AG08396 (cell line): ENCODE measurements around the gene MPHOSPH8.

Experiments used
- DNase-seq: peaks from one replicate; pipeline ENCODE4 v3.0.0; 2012; ENCODE audit warnings: low spot score, mixed read lengths

The MPHOSPH8 gene

GRCh38 chr13:19633479-19634255 is at the start of gene MPHOSPH8:
Gene MPHOSPH8, plus strand, starts transcription at chr13:19633659. Its CDS starts 90 bp downstream, at chr13:19633749.
- peak; percentile 97 for DNase-seq

GRCh38 chr13:19586904-19587634 is 46.4 kb upstream of the MPHOSPH8 start:
- no peak for DNase-seq

DNA sequence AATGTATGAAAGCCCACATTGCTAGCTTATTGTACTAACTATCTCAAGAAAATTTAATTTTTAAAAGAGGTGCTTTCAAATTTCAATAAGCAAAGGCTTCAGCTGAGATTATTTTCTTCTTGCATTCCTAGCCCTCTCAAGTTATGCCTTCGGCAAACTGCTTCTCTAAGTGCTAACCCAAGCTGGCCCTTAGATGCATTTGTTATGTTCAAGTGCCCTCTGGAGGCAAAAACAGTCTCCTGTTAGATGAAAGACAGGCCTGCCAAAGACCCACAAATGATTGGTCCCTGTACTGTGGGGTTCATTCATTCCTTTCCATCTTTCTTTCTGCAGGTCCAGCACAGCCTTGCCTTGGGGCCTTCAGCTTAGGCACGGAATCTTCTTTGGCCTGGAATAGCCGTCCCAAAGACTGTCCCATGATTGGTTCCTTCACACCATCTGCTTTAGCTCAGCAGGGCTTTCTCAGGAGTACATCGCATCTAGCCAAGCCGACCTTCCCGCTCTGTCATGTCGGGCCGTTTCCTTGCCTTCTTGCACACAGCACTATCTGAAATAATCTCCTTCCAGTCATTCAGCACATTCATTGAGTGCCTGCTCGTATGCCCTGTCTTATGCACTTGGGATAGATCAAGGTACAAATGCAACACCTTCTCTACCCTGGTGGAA is 45.7 kb upstream of the MPHOSPH8 start:
- peak; percentile 34 for DNase-seq

GRCh38 chr13:19589312-19589711 is 44.1 kb upstream of the MPHOSPH8 start:
- DNase-seq, result no peak

- DNase-seq, result no peak
These were observed 43.0 kb upstream of the MPHOSPH8 start for GRCh38 chr13:19590423-19590822.

DNA sequence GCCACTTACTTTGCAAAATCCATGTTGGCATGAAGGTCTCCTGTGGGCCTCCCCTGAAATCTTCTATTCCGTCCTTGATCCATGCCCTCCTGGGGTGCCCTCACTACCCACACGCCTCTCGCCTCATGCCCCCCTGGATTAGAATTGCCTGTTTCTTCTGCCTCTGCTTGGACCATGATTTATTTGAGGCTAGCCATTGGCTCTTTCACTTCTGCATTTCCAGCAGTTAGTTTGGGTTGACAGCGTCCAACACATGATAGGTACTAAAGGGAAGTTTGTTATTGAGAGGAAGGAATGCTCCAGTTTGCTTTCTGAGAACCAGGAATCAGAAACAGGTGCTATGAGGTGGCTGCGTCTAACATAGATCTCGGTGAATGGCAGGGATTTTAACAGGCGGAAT is 41.6 kb upstream of the MPHOSPH8 start:
- DNase-seq, result no peak

DNA sequence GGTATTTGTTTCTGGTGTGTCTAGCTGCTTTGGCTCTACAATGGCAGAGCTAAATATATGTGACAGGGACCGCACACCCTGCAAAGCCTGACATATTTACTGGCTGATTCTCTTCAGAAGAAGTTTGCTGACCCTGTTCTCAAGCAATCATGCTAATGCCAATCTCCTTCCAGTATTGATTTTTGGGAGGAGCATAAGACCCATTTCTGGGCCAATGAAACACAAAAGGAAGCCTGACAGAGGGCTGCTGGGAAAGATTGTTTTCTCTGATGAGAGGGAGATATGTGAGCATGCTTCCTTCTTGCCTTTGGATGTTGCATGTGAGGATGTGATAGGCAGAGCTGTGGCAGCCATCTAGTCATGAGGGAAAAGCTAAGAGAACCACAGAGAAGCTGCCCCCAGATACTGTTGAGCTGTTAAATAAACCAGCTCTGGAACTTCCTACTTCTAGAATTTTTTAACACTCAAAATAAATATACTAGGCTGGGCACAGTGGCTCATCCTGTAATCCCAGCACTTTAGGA is 40.7 kb upstream of the MPHOSPH8 start:
- no peak for DNase-seq

GRCh38 chr13:19596086-19596485 is 37.4 kb upstream of the MPHOSPH8 start:
- no peak for DNase-seq

DNA sequence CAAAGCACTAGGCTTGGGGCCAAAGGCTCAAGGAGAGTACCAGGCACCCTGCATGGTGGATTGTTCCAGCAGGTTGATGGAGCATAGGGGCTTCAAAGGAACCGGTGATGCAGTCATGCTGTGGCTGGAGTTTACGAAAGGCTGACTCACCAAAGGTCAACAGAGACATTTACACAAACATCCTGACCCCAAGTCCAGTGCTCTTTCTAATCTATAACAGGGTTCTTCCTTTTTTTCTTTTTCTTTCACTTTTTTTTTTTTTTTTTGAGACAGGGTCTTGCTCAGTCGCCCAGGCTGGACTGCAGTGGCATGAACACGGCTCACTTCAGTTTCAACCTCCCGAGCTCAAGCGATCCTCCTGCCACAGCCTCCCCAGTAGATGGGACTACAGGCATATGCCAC is 36.5 kb upstream of the MPHOSPH8 start:
- peak; percentile 57 for DNase-seq

- DNase-seq, result peak; percentile 36
These were observed 35.9 kb upstream of the MPHOSPH8 start for GRCh38 chr13:19597523-19597922.

- DNase-seq, result peak; percentile 74
These were observed 31.4 kb upstream of the MPHOSPH8 start for GRCh38 chr13:19601749-19602725.

DNA sequence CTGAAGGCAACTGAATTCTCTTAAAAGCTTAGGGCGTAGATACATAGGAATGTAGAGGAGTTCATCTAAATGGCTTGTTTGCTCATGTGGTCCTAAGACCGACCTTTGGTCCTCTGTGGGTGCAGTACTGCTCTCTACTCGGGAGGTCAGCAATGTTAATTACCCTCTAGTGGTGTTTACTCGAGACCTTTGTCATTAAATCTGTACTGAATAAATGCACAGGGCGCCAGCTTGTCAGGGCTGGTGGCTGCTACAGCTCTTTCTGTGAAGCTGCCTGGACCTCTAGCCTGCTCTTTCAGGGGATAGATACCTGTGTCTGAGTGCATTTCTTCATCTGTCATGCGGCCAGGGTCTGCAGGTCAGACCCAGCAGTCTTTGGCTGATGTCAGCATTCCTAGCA is 29.2 kb upstream of the MPHOSPH8 start:
- DNase-seq, result no peak

DNA sequence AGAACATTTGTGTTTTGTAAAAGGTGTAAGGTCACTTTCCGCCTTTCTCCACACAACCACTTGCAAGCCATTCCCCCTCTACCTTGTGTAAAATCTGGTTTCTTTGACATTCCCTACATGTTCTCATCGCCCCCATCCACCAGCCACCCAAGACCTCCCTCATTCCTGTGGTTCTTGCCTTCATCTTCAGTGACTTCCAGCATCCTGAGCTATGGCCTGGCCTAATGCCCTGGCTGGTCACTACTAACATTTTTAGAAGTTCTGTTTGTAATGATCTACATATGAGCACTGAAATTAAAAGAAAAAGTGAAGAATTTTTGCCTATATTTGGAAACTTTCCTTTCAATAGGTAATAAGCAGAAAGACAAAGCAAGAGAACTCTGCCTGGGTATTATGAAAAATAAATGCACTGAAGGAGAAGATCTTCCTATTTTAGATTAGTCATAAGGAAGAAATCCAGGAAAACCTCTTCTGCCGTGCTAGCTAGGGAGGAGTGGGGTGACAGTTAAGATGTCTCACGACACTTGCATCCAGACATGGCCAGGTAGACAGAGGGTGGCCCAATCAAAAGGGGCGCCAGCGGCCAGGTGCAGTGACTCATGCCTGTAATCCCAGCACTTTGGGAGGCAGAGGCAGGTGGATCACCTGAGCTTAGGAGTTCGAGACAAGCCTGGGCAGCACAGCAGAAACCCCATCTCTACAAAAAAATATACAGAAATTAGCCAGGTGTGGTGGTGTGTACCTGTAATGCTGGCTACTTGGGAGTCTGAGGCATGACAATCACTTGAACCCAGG is 28.1 kb upstream of the MPHOSPH8 start:
- peak; percentile 36 for DNase-seq

- DNase-seq, result peak; percentile 31
These were observed 27.3 kb upstream of the MPHOSPH8 start for GRCh38 chr13:19606152-19606551.

DNA sequence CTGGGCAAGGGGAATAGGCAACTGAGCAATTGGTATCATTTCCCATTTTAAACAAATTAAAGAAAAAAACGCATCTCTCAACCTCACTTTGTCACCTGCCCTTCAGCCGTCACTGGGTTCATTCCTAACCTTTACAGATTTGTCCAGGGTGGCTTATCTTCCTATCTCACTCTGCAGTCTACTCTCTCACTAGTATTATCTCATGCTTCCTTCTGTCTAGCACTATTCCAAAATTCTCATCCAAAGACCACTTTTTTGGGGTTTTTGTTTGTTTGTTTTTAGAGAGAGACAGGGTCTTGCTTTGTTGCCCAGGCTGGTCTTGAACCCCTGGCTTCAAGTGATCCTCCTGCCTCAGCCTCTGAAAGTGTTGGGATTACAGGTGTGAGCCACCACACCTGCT is 26.7 kb upstream of the MPHOSPH8 start:
- no peak for DNase-seq

- DNase-seq, result no peak
These were observed 25.9 kb upstream of the MPHOSPH8 start for GRCh38 chr13:19607523-19608078.

GRCh38 chr13:19618977-19619376 is 14.5 kb upstream of the MPHOSPH8 start:
- DNase-seq, result peak; percentile 64

- no peak for DNase-seq
These were observed 11.3 kb upstream of the MPHOSPH8 start for GRCh38 chr13:19622193-19622592.

- no peak for DNase-seq
These were observed 9.2 kb upstream of the MPHOSPH8 start for GRCh38 chr13:19624265-19624664.

DNA sequence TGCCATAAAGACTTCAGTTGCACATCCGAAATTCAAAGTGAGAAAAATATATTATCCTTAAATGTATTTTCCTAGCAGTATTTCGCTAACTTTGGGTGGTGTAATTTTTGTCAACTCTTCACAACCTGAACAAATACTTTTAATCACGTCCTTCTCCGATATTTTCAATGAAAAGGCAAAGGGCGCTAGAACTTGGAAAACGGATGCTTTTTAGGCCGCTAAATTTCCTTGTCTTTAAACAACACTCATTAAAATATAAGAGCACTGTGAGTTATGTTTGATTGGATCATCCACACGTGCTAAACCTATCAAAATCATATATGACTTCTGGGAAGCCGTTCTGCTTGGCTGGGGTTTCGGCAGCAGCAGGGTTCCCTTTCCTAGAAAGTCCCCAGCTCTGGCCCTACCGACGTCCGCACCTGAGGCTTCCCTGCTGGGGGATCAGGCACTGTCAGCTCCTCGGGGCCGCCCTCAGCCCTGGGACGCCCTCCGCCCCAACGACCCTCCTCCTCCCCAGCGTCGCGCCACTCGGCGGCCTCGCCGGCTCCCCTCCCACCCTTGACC is 462 bp upstream of the MPHOSPH8 start:
- no peak for DNase-seq
